IgD-negative memory B cell (primary cell): ENCODE data around the gene TAS2R9. TPM values are rescaled to one million over a fixed set of nuclear protein-coding genes. Genes with fewer than 3 reads are reported as not detected.
A peak's percentile ranks its signal among the peaks of the same experiment; 100 is the strongest.

ENCODE experiments used
- H3K27ac Mint-ChIP-seq, 3 donors: one replicate each; pipeline ENCODE4 v1.8.0; 2020 to 2022; ENCODE audit warnings: mild to moderate bottlenecking in 3 of 3, mixed read lengths in 3 of 3, moderate library complexity in 1 of 3
- H3K27me3 Mint-ChIP-seq: one replicate; pipeline ENCODE4 v1.8.0; 2021; ENCODE audit warnings: mixed read lengths
- H3K36me3 Mint-ChIP-seq: one replicate; pipeline ENCODE4 v1.8.0; 2020; ENCODE audit warnings: mild to moderate bottlenecking, mixed read lengths
- H3K4me1 Mint-ChIP-seq, 3 donors: one replicate each; pipeline ENCODE4 v1.8.0; 2020 to 2022; ENCODE audit warnings: mixed read lengths in 3 of 3, mild to moderate bottlenecking in 1 of 3
- H3K4me3 Mint-ChIP-seq, 4 donors: one replicate each; pipeline ENCODE4 v1.8.0; 2020 to 2022; ENCODE audit warnings: mild to moderate bottlenecking in 4 of 4, mixed read lengths in 4 of 4, moderate library complexity in 3 of 4
- H3K9me3 Mint-ChIP-seq, 3 donors: one replicate each; pipeline ENCODE4 v1.8.0; 2020 to 2021; ENCODE audit warnings: mixed read lengths in 3 of 3, mild to moderate bottlenecking in 1 of 3
- polyA plus RNA-seq: library from polyadenylated mRNA; unstranded; fragments of 300-500 nt; fragmentation: Illumina TruSeq; gene quantifications from one replicate; pipeline ENCODE4 v1.2.3, GENCODE V29; 2021

TAS2R9 gene
- polyA plus RNA-seq, result not detected

DNA sequence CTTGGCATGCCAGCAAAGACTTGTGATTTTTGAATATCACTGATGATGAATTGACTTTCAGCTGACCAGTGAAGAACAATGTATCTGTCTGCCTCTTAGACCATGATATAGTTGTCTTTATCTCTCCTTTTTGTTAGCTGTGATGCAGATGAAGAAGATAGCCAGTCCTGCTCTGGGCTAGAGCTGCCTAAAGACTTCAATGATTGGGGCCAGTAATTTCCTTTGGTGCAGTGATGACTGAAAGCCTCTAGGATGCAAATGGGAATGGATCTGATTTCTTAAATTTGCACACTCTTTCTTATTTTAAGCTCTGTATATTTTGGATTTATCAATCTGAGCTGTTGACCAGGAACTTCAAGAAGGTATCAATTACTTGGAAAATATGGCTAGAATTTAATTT is at the start of gene TAS2R9:
Gene TAS2R9 (minus strand): TSS at position 101 of the 400 bp plus-strand sequence. CDS start 93 bp downstream, at position 8.
- Mint-ChIP-seq H3K4me3 (no peak within 1 kb of the TSS), H3K36me3 (no peaks in the 10 kb centered on the region), H3K4me1 (no peaks in the 10 kb centered on the region), H3K27ac (no peak within 1 kb of the TSS), H3K9me3 (no peaks in the 10 kb centered on the region), H3K27me3 (peaks cover 5% of the 10 kb centered on the region)

DNA sequence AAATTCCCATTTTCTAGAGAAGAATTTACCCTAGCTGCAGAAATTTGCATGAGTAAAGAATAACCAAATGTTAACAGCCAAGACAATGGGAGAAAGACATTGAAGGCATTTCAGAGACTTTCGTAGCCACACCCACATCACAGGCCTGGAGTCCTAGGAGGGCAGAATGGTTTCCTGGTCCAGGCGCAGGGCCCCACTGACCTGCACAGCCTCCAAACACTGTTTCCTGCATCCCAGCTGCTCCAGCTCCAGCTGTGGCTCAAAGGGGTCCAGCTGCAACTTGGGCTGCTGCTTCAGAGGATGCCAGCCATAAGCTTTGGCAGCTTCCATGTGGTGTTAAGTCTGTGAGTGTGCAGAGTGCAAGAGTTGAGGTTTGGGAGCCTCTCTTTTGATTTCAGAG is 45.8 kb upstream of the TAS2R9 start:
- peaks cover 1 to 27% (median 11%) of the 10 kb centered on the region in 3 donors for H3K9me3 Mint-ChIP-seq
- peaks cover 50% of the 10 kb centered on the region for H3K36me3 Mint-ChIP-seq

DNA sequence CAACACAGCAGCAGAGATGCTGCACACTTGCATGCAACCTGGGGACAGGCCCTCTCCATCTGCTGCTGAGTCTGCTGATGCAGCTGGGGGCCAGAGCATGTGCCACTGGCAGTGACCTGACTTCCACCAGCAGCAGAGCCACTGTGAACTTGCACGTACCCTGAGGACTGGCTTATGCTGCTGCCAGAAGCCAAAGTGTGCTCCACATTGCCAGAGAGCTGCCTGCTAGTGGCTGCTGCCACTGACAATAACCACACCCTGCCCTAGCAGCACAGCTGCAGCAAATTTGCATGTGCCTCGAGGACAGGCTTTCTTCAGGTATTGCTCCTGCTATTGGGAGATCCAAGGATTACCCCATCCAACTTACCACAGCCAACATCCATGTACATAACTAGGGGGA is 43.8 kb upstream of the TAS2R9 start:
- Mint-ChIP-seq H3K36me3 (peaks cover 34% of the 10 kb centered on the region), H3K27me3 (no peaks in the 10 kb centered on the region), H3K4me3 (no peak overlapping the region), H3K27ac (no peak overlapping the region), H3K4me1 (peaks cover 0 to 3% (median 2%) of the 10 kb centered on the region in 3 donors), H3K9me3 (peaks cover 0 to 22% (median 6%) of the 10 kb centered on the region in 3 donors)

More for the DNA sequence above, 45.8 kb upstream of the TAS2R9 start:
- Mint-ChIP-seq H3K27me3 (no peaks in the 10 kb centered on the region), H3K4me1 (peaks cover 0 to 3% (median 2%) of the 10 kb centered on the region in 3 donors), H3K4me3 (peak overlapping the region in 1 of 4 donors; percentile 23), H3K27ac (no peak overlapping the region)

GRCh38 chr12:10851243-10851858 is 41.4 kb upstream of the TAS2R9 start:
- Mint-ChIP-seq H3K9me3 (peaks cover 0 to 5% (median 0%) of the 10 kb centered on the region in 3 donors), H3K27me3 (no peaks in the 10 kb centered on the region), H3K4me3 (no peak overlapping the region), H3K27ac (no peak overlapping the region), H3K4me1 (peaks cover 0 to 3% (median 2%) of the 10 kb centered on the region in 3 donors), H3K36me3 (peaks cover 30% of the 10 kb centered on the region)

GRCh38 chr12:10849425-10849878 is 39.5 kb upstream of the TAS2R9 start, which contains the start of gene PRR4:
Gene PRR4 (minus strand): TSS chr12:10849475. CDS start chr12:10849437, 38 bp downstream.
- H3K4me3 Mint-ChIP-seq, result no peak within 1 kb of the TSS
- no peak within 1 kb of the TSS for H3K27ac Mint-ChIP-seq
- H3K9me3 Mint-ChIP-seq, result no peaks in the 10 kb centered on the region
- H3K36me3 Mint-ChIP-seq, result peaks cover 33% of the 10 kb centered on the region
- H3K27me3 Mint-ChIP-seq, result no peaks in the 10 kb centered on the region
- H3K4me1 Mint-ChIP-seq, result peaks cover 0 to 3% (median 2%) of the 10 kb centered on the region in 3 donors

DNA sequence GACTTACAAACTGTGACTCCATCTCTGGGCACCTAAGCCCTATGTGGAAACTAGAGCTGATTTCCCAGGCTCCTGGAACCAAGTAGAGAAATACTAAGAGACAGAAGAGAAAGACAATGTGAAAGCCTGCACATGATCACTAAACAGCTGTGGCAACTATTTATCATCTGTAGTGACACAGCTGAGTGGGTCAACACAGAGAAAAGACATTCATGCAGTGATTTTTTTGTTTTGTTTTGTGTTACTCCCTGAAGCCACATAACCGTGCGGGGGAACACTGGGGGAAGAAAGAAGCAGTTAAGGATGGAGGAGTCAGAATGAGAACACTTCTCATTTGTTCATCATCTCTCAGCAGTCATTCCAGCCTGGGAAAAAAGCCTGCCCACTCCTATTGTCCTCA is 37.8 kb upstream of the TAS2R9 start:
- no peak overlapping the region for H3K4me3 Mint-ChIP-seq
- H3K27ac Mint-ChIP-seq, result no peak overlapping the region
- H3K9me3 Mint-ChIP-seq, result no peaks in the 10 kb centered on the region
- H3K4me1 Mint-ChIP-seq, result peaks cover 0 to 1% (median 0%) of the 10 kb centered on the region in 3 donors
- H3K36me3 Mint-ChIP-seq, result peaks cover 33% of the 10 kb centered on the region
- H3K27me3 Mint-ChIP-seq, result no peaks in the 10 kb centered on the region

DNA sequence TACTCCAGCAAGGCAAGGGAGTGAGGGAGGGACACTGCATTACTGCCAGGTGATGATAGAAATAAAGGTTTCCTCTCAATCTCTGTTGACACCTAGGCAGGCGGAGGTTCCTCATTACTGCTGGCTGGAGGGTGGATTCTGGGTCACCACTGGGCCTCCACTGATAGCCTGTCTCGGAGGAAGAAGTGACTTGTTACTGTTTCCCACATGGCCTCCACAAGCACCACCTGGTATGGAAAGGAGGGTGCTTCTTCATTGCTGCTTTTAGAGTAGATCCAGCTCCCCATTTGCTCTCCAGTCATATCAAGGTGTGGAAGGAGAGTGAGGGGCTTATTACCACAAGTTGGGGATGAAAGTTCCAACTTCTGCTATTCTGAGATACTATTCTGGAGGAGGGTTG is 32.9 kb upstream of the TAS2R9 start:
- H3K9me3 Mint-ChIP-seq, result peaks cover 0 to under 1% (median 0%) of the 10 kb centered on the region in 3 donors
- H3K4me3 Mint-ChIP-seq, result no peak overlapping the region
- no peaks in the 10 kb centered on the region for H3K4me1 Mint-ChIP-seq
- peaks cover 23% of the 10 kb centered on the region for H3K36me3 Mint-ChIP-seq
- no peaks in the 10 kb centered on the region for H3K27me3 Mint-ChIP-seq
- no peak overlapping the region for H3K27ac Mint-ChIP-seq

DNA sequence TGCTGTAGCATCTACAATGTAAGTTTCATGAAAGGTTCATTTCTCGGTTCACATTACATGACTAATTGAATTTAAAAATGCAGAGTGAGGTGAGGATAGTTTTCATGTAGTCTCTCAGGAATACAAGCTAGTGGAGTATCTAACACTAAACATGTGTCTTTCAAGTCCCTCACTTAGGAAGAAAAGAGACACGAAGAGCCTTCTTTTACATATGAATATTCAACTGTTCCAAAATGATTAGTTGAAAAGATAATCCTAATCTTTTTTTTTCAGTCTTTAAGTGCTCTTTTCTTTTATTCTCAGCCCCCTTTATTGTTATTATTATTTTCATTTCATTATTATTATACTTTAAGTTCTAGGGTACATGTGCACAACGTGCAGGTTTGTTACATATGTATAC is 28.5 kb upstream of the TAS2R9 start:
- Mint-ChIP-seq H3K27ac (no peak overlapping the region), H3K4me1 (no peaks in the 10 kb centered on the region), H3K4me3 (no peak overlapping the region), H3K36me3 (peaks cover 6% of the 10 kb centered on the region), H3K9me3 (peaks cover 0 to 4% (median 0%) of the 10 kb centered on the region in 3 donors), H3K27me3 (no peaks in the 10 kb centered on the region)

GRCh38 chr12:10829994-10830393 is 20.0 kb upstream of the TAS2R9 start:
- Mint-ChIP-seq H3K36me3 (peaks cover 2% of the 10 kb centered on the region), H3K4me3 (no peak overlapping the region), H3K27ac (no peak overlapping the region), H3K9me3 (no peaks in the 10 kb centered on the region), H3K27me3 (no peaks in the 10 kb centered on the region), H3K4me1 (no peaks in the 10 kb centered on the region)

GRCh38 chr12:10826258-10826657 is 16.3 kb upstream of the TAS2R9 start, which contains the start of gene TAS2R10:
Gene TAS2R10 (minus strand): TSS chr12:10826358. CDS start chr12:10826269, 89 bp downstream.
- no peak within 1 kb of the TSS for H3K27ac Mint-ChIP-seq
- no peaks in the 10 kb centered on the region for H3K4me1 Mint-ChIP-seq
- no peak within 1 kb of the TSS for H3K4me3 Mint-ChIP-seq
- H3K9me3 Mint-ChIP-seq, result peaks cover 0 to 2% (median 0%) of the 10 kb centered on the region in 3 donors
- no peaks in the 10 kb centered on the region for H3K27me3 Mint-ChIP-seq
- peaks cover 8% of the 10 kb centered on the region for H3K36me3 Mint-ChIP-seq

DNA sequence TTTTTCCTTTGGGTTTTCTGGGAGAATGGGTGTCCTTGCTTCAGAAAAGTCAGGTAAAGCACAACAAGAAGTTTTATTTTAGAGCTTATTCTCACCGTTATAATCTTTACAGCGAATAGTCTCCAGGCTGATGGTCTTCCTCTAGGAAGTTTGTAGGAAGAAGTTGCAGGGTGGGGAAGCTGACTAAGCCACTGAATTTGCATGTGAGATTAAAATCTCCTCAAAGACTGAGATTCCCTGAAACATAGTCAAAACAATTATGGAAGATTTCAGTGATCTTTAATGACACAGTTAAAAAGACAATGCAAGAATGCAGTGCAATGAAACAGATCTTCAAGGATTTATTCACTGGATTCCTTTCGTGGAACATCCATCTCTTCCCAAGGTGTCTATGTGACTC is 15.0 kb upstream of the TAS2R9 start:
- no peaks in the 10 kb centered on the region for H3K4me1 Mint-ChIP-seq

DNA sequence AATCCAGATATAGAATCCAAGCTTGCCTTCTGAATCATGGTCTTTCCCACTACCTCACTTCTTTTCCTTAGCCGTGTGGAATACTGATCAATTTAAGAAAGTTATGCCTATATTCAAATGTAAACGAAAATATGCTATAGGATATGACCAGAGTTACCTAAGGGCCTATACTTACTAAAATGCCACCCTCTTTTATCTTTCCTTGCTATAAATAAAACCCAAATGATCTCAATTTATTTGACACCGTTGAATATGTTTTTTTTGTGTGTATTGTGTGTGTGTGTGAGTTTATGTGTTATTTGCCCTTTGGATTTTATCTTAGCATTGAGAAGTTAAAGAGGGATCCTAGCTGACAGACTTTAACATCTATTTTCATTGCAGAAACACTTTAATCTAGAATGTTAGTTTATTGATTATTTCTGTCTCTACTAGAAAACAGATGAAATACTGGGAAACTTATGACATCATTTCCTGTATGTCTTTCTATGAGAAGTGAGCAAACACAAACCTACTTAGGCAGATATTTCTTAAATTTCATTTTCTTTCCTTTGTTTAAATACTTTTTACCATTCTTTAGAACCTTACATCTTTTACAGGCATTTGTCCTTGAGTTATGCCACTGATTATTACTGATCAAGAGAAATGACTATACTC is 2.0 kb upstream of the TAS2R9 start:
- no peak overlapping the region for H3K4me3 Mint-ChIP-seq
- no peaks in the 10 kb centered on the region for H3K4me1 Mint-ChIP-seq
- peaks cover 6% of the 10 kb centered on the region for H3K27me3 Mint-ChIP-seq
- no peak overlapping the region for H3K27ac Mint-ChIP-seq
- no peaks in the 10 kb centered on the region for H3K36me3 Mint-ChIP-seq
- no peaks in the 10 kb centered on the region for H3K9me3 Mint-ChIP-seq

More for the DNA sequence above, 15.0 kb upstream of the TAS2R9 start:
- no peak overlapping the region for H3K27ac Mint-ChIP-seq
- peaks cover 8% of the 10 kb centered on the region for H3K36me3 Mint-ChIP-seq
- no peaks in the 10 kb centered on the region for H3K27me3 Mint-ChIP-seq
- H3K9me3 Mint-ChIP-seq, result peaks cover 0 to 2% (median 0%) of the 10 kb centered on the region in 3 donors
- H3K4me3 Mint-ChIP-seq, result no peak overlapping the region

DNA sequence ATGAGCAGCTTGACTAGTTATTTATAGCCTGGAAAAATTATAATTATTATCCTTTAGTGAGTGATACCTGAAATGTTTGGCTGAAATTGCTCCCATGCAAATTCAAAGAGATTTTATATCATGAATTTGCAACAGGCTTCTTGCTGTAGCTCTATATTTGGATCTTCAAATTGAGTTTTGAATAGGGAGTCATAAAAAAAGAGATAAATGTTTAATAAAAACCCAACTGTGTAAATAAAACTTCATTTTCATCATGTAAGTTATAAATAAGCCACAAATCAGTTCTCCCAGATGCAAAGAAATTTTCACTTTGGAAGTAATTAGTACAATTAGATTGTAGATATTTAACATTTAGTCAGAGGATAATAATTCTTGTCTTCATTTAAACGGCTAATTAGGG is 2.8 kb downstream of the TAS2R9 start, which contains the start of gene TAS2R8:
Gene TAS2R8 (minus strand): TSS at position 101 of the 400 bp plus-strand sequence. CDS start 306 bp downstream, outside the sequence.
- Mint-ChIP-seq H3K9me3 (no peaks in the 10 kb centered on the region), H3K27me3 (peaks cover 10% of the 10 kb centered on the region), H3K4me3 (no peak within 1 kb of the TSS), H3K4me1 (no peaks in the 10 kb centered on the region), H3K27ac (no peak within 1 kb of the TSS), H3K36me3 (no peaks in the 10 kb centered on the region)

- Mint-ChIP-seq H3K27ac (no peak within 1 kb of the TSS), H3K36me3 (no peaks in the 10 kb centered on the region), H3K4me3 (no peak within 1 kb of the TSS), H3K4me1 (no peaks in the 10 kb centered on the region), H3K27me3 (peaks cover 12% of the 10 kb centered on the region), H3K9me3 (no peaks in the 10 kb centered on the region)
These were observed 7.4 kb downstream of the TAS2R9 start, which contains the start of gene TAS2R7 for GRCh38 chr12:10802587-10802986. Gene TAS2R7 (minus strand): TSS chr12:10802627. CDS start chr12:10802570, 57 bp downstream.

- Mint-ChIP-seq H3K36me3 (no peaks in the 10 kb centered on the region), H3K27me3 (peaks cover 12% of the 10 kb centered on the region), H3K4me3 (no peak overlapping the region), H3K9me3 (no peaks in the 10 kb centered on the region), H3K4me1 (no peaks in the 10 kb centered on the region), H3K27ac (no peak overlapping the region)
These were observed 8.2 kb downstream of the TAS2R9 start for GRCh38 chr12:10801741-10802140.
